Bone marrow (tissue), 2 donors: ENCODE results near the gene HIVEP3.

Experiments used
- DNase-seq, 2 donors: peaks; one replicate each; lab custom pipeline; 2025; lab: John Stamatoyannopoulos, UW

Gene HIVEP3

GRCh38 chr1:41583658-41584547, 334.8 kb downstream of the HIVEP3 start:
- no peak for DNase-seq

GRCh38 chr1:41582851-41583657, 335.7 kb downstream of the HIVEP3 start:
- DNase-seq, result no peak

GRCh38 chr1:41582351-41582750, 336.4 kb downstream of the HIVEP3 start:
- no peak for DNase-seq

GRCh38 chr1:41582004-41582325, 336.8 kb downstream of the HIVEP3 start:
- no peak for DNase-seq

- no peak for DNase-seq
Observed at GRCh38 chr1:41581216-41582003, 337.3 kb downstream of the HIVEP3 start.

- peak in 1 of 2 donors; percentile 25 for DNase-seq
Observed at GRCh38 chr1:41580520-41581172, 338.1 kb downstream of the HIVEP3 start.

- no peak for DNase-seq
Observed at GRCh38 chr1:41580021-41580420, 338.7 kb downstream of the HIVEP3 start.

GRCh38 chr1:41578712-41579335, 339.9 kb downstream of the HIVEP3 start:
- DNase-seq, result no peak

- DNase-seq, result no peak
Observed at GRCh38 chr1:41576620-41577019, 342.1 kb downstream of the HIVEP3 start.

- no peak for DNase-seq
Observed at GRCh38 chr1:41576206-41576605, 342.5 kb downstream of the HIVEP3 start.

GRCh38 chr1:41574842-41575241, 343.9 kb downstream of the HIVEP3 start:
- no peak for DNase-seq

GRCh38 chr1:41573785-41574713, 344.7 kb downstream of the HIVEP3 start:
- peak; percentile 35 to 84 for DNase-seq

GRCh38 chr1:41573194-41573593, 345.5 kb downstream of the HIVEP3 start:
- DNase-seq, result no peak

- DNase-seq, result no peak
Observed at GRCh38 chr1:41572224-41572623, 346.5 kb downstream of the HIVEP3 start.

- no peak for DNase-seq
Observed at GRCh38 chr1:41571041-41571440, 347.7 kb downstream of the HIVEP3 start.

- no peak for DNase-seq
Observed at GRCh38 chr1:41568204-41568603, 350.5 kb downstream of the HIVEP3 start.

- no peak for DNase-seq
Observed at GRCh38 chr1:41566969-41567368, 351.8 kb downstream of the HIVEP3 start.

- no peak for DNase-seq
Observed at GRCh38 chr1:41566274-41566885, 352.3 kb downstream of the HIVEP3 start.

- DNase-seq, result no peak
Observed at GRCh38 chr1:41564741-41565475, 353.8 kb downstream of the HIVEP3 start.
